Smooth muscle cell of the brain vasculature (primary cell): ENCODE results near the gene PITRM1.
"Not testable (repeated sequence)": the region's sequence is repeated elsewhere in the genome, so short reads cannot be mapped to it uniquely, and the experiment has no call there.

Source experiments
- DNase-seq: peaks from one replicate; pipeline ENCODE4 v3.0.0-alpha.2; 2012; ENCODE audit warnings: low read depth, low spot score

PITRM1 gene

GRCh38 chr10:3199488-3199887 lies 26.9 kb upstream of the PITRM1 start:
- DNase-seq: no peak

GRCh38 chr10:3198900-3199299 lies 26.3 kb upstream of the PITRM1 start:
- no peak for DNase-seq

- DNase-seq: peak; percentile 61
These were observed 24.9 kb upstream of the PITRM1 start for GRCh38 chr10:3197348-3198003.

GRCh38 chr10:3196958-3197347 lies 24.4 kb upstream of the PITRM1 start:
- DNase-seq: no peak

GRCh38 chr10:3196482-3196881 lies 23.9 kb upstream of the PITRM1 start:
- DNase-seq: no peak

- no peak for DNase-seq
These were observed 23.1 kb upstream of the PITRM1 start for GRCh38 chr10:3195726-3196125.

GRCh38 chr10:3195286-3195685 lies 22.7 kb upstream of the PITRM1 start:
- DNase-seq: no peak

GRCh38 chr10:3194871-3195270 lies 22.3 kb upstream of the PITRM1 start:
- DNase-seq: no peak

GRCh38 chr10:3193751-3194150 lies 21.2 kb upstream of the PITRM1 start:
- no peak for DNase-seq

- DNase-seq: peak; percentile 49
These were observed 20.5 kb upstream of the PITRM1 start for GRCh38 chr10:3192856-3193635.

- DNase-seq: no peak
These were observed 18.2 kb upstream of the PITRM1 start for GRCh38 chr10:3190817-3191216.

- DNase-seq: not testable (repeated sequence)
These were observed 14.6 kb upstream of the PITRM1 start for GRCh38 chr10:3187229-3187628.

- DNase-seq: no peak
These were observed 13.8 kb upstream of the PITRM1 start for GRCh38 chr10:3186368-3186767.

- no peak for DNase-seq
These were observed 12.8 kb upstream of the PITRM1 start for GRCh38 chr10:3185386-3185785.

GRCh38 chr10:3180355-3181025 lies 7.9 kb upstream of the PITRM1 start:
- DNase-seq: no peak

- no peak for DNase-seq
These were observed 6.6 kb upstream of the PITRM1 start for GRCh38 chr10:3179174-3179573.

- no peak for DNase-seq
These were observed 5.5 kb upstream of the PITRM1 start for GRCh38 chr10:3178042-3178441.

- DNase-seq: no peak
These were observed 743 bp upstream of the PITRM1 start for GRCh38 chr10:3173171-3173878.

GRCh38 chr10:3172081-3172445 lies 519 bp downstream of the PITRM1 start:
- peak; percentile 40 for DNase-seq

- not testable (repeated sequence) for DNase-seq
These were observed 1.1 kb downstream of the PITRM1 start for GRCh38 chr10:3171488-3171887.

GRCh38 chr10:3169673-3170072 lies 2.9 kb downstream of the PITRM1 start:
- no peak for DNase-seq

GRCh38 chr10:3169271-3169670 lies 3.3 kb downstream of the PITRM1 start:
- DNase-seq: no peak
